Colon (tissue), 2 donors: ENCODE results near the gene BTNL9.
"Not testable (repeated sequence)": the region's sequence is repeated elsewhere in the genome, so short reads cannot be mapped to it uniquely, and the experiment has no call there.

Source experiments
- FAIRE-seq: peaks from 2 replicates; lab custom pipeline; 2012; peaks lifted over from hg19 to GRCh38; lab: Jason Lieb, UNC
- donor health status: control.
- donor health status: control.

BTNL9 gene

DNA sequence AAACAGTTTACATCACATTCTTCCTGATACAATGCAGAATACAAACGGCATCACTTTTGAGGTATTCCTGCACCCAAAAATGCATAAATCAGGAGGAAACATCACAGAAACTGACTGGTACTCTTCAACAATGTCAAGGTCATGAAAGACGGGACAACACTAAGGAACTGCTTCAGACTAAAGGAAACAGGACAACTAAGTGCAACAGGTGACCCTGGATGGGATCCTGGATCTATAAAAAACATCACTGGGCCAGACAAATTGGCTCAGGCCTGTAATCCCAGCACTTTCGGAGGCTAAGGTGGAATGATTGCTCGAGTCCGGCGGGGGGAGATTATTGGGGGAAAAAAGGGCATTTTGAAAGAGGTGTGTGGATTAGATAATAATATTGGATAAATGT lies 22.6 kb downstream of the BTNL9 start:
- FAIRE-seq: no peak

GRCh38 chr5:181063514-181063913 lies 23.4 kb downstream of the BTNL9 start:
- FAIRE-seq: no peak

GRCh38 chr5:181064987-181065386 lies 24.9 kb downstream of the BTNL9 start:
- FAIRE-seq: no peak

DNA sequence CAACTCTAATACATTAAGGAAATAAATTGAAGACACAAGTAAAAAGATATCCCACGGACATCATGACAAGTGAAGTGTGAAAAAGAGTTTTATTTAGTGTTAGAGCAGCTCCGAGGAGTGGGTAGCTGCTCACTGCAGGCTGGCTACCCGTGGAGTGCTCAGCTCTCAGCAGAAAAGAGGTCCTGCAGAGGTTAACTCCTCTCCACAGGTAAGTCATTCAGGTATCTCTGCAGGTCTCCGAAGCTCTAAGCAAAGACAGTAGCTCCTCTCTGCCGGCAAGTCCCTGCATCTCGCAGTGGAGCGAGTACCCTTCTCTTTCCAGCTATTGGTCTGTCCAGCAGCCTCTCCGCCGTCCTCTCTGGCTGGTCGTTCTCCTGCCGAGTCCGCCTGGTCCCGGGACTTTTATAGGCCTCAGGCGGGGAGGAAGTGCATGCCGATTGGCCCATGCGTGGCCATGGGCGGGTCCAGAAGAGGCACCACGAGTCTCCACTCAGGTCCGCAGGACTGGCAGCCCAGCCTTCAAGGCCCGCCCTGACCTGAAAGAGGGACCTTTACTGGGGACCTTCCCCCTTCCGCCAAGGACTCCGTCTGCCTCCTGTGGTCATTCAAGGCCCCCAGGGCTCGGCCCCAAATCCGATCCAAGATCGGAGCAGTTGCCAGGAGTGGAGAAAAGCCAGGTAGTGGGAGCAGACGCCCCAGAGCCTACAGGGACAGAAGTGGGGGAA lies 29.9 kb downstream of the BTNL9 start:
- FAIRE-seq: no peak

- no peak for FAIRE-seq
Observed at GRCh38 chr5:181070523-181070922, 30.5 kb downstream of the BTNL9 start.

DNA sequence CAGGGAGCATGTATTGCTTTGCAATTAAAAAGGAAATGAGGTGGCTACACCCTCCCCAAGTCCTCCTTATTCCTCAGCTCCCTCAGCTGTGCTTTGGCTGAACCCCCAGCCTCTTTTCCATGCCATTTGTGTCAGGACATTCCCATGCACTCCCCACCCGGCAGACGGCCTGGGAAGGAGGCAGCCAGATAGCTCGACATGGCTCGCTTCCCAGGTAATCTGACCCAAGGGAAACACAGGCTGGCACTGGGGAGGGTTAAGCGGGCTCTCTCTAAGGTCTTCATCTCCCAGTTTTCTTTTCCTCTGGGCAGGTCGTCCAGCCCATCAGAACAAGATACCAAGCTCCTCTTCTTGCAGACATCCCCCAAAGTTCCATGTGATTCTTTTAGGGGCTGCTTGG lies 31.2 kb downstream of the BTNL9 start:
- no peak for FAIRE-seq

DNA sequence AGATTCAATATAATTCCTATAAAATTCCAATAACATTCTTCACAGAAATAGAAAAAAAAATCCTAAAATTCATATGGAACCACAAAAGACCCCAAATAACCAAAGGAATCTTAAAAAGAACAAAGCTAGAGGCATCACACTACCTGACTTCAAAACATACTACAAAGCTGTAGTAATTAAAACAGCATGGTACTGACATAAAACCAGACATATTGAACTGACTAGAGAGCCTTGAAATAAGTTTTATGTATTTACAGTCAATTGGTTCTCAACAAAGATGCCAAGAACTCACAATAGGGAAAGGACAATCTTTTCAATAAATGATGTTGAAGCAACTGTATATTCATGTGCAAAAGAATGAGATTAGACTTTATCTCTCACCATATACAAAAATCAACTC lies 36.9 kb downstream of the BTNL9 start:
- FAIRE-seq: no peak

- no peak for FAIRE-seq
Observed at GRCh38 chr5:181081989-181082388, 41.9 kb downstream of the BTNL9 start.

- no peak for FAIRE-seq
Observed at GRCh38 chr5:181084621-181085195, 44.6 kb downstream of the BTNL9 start.

DNA sequence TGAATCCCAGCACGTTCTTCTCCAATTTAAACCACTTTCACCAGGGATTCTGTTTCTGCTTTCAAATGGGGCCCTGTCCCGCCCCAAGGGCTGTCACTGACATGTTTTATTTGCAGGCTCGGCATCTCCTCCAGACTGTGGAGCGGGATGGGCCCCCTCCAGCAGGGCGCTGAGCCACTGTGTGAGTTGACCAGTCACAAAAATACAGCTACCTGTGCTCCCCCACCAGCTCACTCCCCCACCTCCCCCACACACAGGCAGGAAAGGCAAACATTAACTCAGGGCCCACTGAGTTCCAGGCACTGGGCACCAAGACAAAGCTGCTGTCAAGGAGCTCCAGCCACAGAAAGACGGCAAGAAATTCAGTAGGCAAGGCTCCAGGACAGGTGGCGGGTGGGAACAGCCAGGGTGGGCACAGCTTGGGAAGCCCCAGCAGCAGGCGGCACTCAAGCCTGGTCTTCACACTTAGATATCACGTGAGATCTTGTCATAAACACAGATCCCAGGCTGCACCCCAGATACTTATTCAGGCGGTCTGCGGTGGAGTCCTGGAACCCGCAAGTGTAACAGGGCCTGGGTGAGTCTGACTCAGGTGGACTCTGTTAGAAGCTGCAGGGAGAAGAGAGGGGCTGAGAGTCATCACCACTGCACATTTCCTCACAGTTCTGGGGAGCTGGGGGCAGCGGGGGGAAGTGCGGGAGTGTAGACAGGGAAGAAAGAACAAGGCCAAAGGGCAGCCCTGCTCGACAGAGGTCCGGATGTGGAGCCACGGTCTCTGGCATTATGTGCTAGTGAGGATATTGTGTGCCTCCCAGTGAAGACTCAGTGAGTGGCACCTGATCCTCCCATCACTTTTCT lies 46.2 kb downstream of the BTNL9 start:
- no peak for FAIRE-seq

- FAIRE-seq: no peak
Observed at GRCh38 chr5:181086884-181087205, 46.8 kb downstream of the BTNL9 start.

- no peak for FAIRE-seq
Observed at GRCh38 chr5:181087309-181087708, 47.2 kb downstream of the BTNL9 start.

GRCh38 chr5:181088289-181088688 lies 48.2 kb downstream of the BTNL9 start:
- FAIRE-seq: no peak

DNA sequence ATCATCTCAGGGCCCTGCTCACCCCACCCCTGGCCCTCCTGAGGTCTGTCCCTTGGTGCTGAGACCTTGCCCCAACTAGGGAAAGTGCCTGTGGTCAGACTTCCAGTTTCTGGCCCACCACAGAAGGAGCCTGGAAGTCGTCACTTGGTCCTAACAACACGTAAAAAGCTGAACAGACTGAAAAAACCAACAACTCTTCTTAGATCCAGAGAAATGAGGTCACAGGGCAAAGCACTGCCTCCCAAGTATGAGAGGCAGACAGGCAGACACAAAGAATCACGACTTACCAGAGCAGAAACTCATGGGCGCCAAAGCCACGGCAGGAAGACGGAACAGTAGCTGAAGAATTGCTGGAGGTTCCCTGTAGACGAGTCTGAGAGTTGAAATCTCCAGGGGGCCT lies 52.4 kb downstream of the BTNL9 start:
- no peak for FAIRE-seq

DNA sequence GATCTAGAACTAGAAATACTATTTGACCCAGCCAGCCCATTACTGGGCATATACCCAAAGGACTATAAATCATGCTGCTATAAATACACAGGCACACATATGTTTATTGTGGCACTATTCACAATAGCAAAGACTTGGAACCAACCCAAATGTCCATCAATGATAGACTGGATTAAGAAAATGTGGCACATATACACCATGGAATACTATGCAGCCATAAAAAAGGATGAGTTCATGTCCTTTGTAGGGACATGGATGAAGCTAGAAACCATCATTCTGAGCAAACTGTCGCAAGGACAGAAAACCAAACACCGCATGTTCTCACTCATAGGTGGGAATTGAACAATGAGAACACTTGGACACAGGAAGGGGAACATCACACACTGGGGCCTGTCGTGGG lies 55.1 kb downstream of the BTNL9 start:
- FAIRE-seq: not testable (repeated sequence)

DNA sequence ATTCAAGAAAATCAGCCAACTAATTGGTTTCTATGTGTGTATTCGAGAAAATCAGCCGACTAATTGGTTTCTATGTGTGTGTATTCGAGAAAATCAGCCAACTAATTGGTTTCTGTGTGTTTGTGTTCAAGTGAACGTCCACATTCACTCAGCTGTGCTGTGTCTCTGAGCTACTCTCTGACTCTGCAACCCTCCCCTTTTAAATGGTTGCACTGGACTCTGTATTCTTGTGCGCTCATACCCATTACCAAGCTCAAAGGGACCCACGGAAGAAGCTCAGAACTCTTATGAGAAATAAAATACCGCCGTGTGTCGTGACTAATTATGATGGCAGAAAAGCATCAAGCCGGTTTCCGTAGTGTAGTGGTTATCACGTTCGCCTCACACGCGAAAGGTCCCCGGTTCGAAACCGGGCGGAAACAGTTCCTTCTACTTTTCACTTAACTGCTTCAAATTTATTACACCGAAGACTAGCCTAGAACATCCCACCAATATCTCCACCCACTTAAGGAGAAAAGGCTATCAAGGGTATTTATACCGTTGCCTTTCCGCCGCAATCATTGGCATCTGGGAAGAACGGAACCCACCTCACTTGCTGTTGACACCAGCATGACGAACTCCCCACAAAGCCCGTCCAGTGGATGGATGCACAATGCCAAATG lies 56.8 kb downstream of the BTNL9 start:
- FAIRE-seq: not testable (repeated sequence)

GRCh38 chr5:181097383-181097753 lies 57.3 kb downstream of the BTNL9 start:
- FAIRE-seq: not testable (repeated sequence)

- not testable (repeated sequence) for FAIRE-seq
Observed at GRCh38 chr5:181097759-181098491, 57.9 kb downstream of the BTNL9 start.

DNA sequence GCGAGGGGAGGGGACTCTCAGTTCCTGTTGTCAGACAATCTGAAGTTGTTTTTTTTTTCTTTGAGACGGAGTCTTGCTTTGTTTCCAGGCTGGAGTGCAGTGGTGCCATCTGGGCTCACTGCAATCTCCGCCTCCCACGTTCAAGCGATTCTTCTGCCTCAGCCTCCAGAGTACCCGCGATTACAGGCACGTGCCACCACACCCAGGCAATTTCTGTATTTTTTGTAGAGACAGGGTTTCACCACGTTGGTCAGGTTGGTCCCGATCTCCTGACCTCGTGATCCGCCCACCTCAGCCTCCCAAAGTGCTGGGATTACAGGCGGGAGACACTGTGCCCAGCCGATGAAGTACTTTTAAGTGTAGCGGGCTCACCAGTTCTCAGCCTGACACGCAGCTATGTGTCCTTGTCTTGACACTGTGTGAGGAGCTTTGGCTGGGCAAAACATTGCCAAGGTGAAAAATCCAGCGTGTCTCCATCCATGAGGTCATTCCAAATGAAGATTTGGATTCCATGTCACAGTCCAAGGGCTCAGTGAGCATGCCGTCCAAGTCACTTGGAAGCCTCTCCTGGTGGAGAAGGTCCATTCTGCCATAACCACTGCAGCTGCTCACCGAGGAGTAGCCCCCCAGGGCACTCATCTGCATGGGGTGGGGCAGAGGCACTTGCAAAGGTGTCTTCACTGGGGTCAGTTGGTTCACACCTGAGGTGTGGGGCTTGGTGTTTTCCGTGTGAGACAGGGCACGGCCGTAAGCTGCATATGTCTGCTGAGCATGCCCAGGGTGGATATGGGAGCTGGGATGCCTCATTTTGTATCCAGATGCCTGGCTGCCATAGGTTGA lies 58.9 kb downstream of the BTNL9 start:
- FAIRE-seq: no peak

DNA sequence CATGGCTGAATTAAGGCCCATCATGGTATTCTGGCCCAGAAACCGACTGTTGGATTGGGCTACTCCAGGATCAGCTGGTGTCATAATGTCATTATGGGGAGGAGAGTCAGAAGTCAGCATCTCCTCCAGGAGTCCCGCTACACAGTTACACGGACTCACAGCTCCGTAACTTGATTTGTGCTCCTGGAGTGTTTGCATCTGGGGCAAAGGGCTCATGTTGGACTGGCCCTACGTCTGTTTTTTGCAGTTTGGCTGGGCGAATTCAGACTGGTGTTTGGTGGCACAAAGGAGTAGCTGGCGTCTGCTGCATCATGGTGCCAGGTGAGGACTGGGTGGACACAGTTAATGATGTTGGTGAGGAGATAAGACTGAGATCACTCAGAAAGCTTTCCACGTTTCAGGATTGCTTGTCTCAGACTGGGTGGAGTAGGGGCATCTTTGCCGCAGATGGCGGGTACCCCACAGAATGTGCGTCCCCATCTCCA lies 59.6 kb downstream of the BTNL9 start:
- FAIRE-seq: no peak
